HCT116 (cell line): ENCODE results near the gene TBCD. TPM values are rescaled to one million over a fixed set of nuclear protein-coding genes. Genes with fewer than 3 reads are reported as not detected.

Experiments used
- ATAC-seq: fragments of 200-7000 bp; cut with Tn5 transposase; 2 replicates; pipeline ENCODE4 v1.9.1; 2020; ENCODE audit warnings: mild to moderate bottlenecking, moderate library complexity
- BruUV-seq: library from RNA; stranded (reverse); fragments of 400-500 nt; replicated peaks from 2 replicates; lab custom pipeline; 2021; lab: Mats Ljungman, UMichigan
- CTCF ChIA-PET: fragments of 300-600 bp; sonication (Branson Sonifier 250); formaldehyde crosslinking; loops from one replicate; lab custom pipeline; 2021; ENCODE audit warnings: antibody characterized with exemption; lab: Charles Lee
- POLR2A ChIA-PET: fragments of 300-600, 350-600 bp; sonication (Branson Sonifier 250); formaldehyde crosslinking; loops from one replicate; lab custom pipeline; 2021; ENCODE audit warnings: antibody characterized with exemption; lab: Charles Lee
- RAD21 ChIA-PET, 2 experiments: fragments of 300-600 bp; sonication (Branson Sonifier 250); formaldehyde crosslinking; loops; one replicate each; lab custom pipeline; 2023; ENCODE audit warnings: low total read pairs in 2 of 2; ENCODE audit not compliant: uncharacterized antibody in 2 of 2, unreplicated experiment in 2 of 2, low non-redundant PET in 1 of 2; lab: Charles Lee
- DNase-seq: peaks from one replicate; pipeline ENCODE4 v3.0.0-alpha.2; 2010; ENCODE audit warnings: low read depth, low spot score
- H2AFZ ChIP-seq: fragments of 200-600 bp; shearing (Covaris generic), sonication (generic); 2 replicates; pipeline ENCODE4 v1.6.1; 2017; ENCODE audit warnings: low read depth, mixed run types, mixed read lengths, antibody characterized with exemption, low read length; ENCODE audit not compliant: poor library complexity, severe bottlenecking
- H3K27ac ChIP-seq: 2 replicates; pipeline ENCODE4 v1.5.1; 2012; ENCODE audit warnings: low read depth, low read length
- H3K27me3 ChIP-seq: fragments of 200-600 bp; sonication (generic); 2 replicates; pipeline ENCODE4 v1.6.1; 2016; ENCODE audit warnings: mixed run types, low read length, mixed read lengths; ENCODE audit not compliant: insufficient read depth
- H3K36me3 ChIP-seq, 2 experiments: fragments of 200-500 bp in 1 of 2; fragments of 200-600 bp in 1 of 2; sonication (Bioruptor generic) in 1 of 2; sonication (generic) in 1 of 2; 2 replicates each; pipeline versions ENCODE4 v1.5.1 to v1.6.1; 2014 to 2016; ENCODE audit warnings: low read length in 2 of 2, inconsistent platforms in 1 of 2, mixed read lengths in 1 of 2, mixed run types in 1 of 2; ENCODE audit not compliant: insufficient read depth in 2 of 2, control insufficient read depth in 1 of 2
- H3K4me1 ChIP-seq, 2 experiments: fragments of 200-600 bp in 1 of 2; sonication (generic) in 1 of 2; 2 replicates each; pipeline versions ENCODE4 v1.5.1 to v1.6.1; 2012 to 2017; ENCODE audit warnings: low read length in 2 of 2, inconsistent platforms in 1 of 2, mild to moderate bottlenecking in 1 of 2, mixed read lengths in 1 of 2, mixed run types in 1 of 2, moderate library complexity in 1 of 2; ENCODE audit not compliant: insufficient read depth in 2 of 2, control insufficient read depth in 1 of 2
- H3K4me2 ChIP-seq: fragments of 200-600 bp; sonication (generic); 2 replicates; pipeline ENCODE4 v1.6.1; 2017; ENCODE audit warnings: mixed run types, low read length, mixed read lengths
- H3K4me3 ChIP-seq, 2 experiments: fragments of 200-600 bp in 1 of 2; sonication (generic) in 1 of 2; replicated peaks in 1 of 2; 2 replicates each; pipeline ENCODE4 v1.5.1; 2011 to 2016; ENCODE audit warnings: low read length in 2 of 2, control low read depth in 1 of 2, low read depth in 1 of 2, mild to moderate bottlenecking in 1 of 2, mixed read lengths in 1 of 2, mixed run types in 1 of 2
- H3K79me2 ChIP-seq: fragments of 200-600 bp; sonication (generic); 2 replicates; pipeline ENCODE4 v1.6.1; 2017; ENCODE audit warnings: mild to moderate bottlenecking, mixed run types, low read length, moderate library complexity, mixed read lengths; ENCODE audit not compliant: insufficient read depth
- H3K9ac ChIP-seq: fragments of 200-600 bp; sonication (generic); 2 replicates; pipeline ENCODE4 v1.6.1; 2016; ENCODE audit warnings: low read length, mixed read lengths
- H3K9me2 ChIP-seq: fragments of 200-600 bp; sonication (generic), shearing (Covaris generic); 2 replicates; pipeline ENCODE4 v1.6.1; 2017; ENCODE audit warnings: mixed run types, mild to moderate bottlenecking, moderate library complexity; ENCODE audit not compliant: insufficient read depth
- H3K9me3 ChIP-seq, 2 experiments: fragments of 200-500 bp in 1 of 2; fragments of 200-600 bp in 1 of 2; sonication (Bioruptor generic) in 1 of 2; sonication (generic) in 1 of 2; 2 replicates each; pipeline ENCODE4 v1.6.1; 2014 to 2017; ENCODE audit warnings: low read length in 2 of 2, mixed read lengths in 2 of 2, inconsistent platforms in 1 of 2, low read depth in 1 of 2, mild to moderate bottlenecking in 1 of 2, mixed run types in 1 of 2, moderate library complexity in 1 of 2; ENCODE audit not compliant: control insufficient read depth in 1 of 2, insufficient read depth in 1 of 2
- H4K20me1 ChIP-seq: fragments of 200-600 bp; sonication (generic), shearing (Covaris generic); 2 replicates; pipeline ENCODE4 v1.6.1; 2017; ENCODE audit warnings: mixed run types, mild to moderate bottlenecking, moderate library complexity; ENCODE audit not compliant: insufficient read depth
- ATF3 ChIP-seq: IDR thresholded peaks from 2 replicates; pipeline ENCODE4 v1.6.1; 2012
- CEBPB ChIP-seq: IDR thresholded peaks from 2 replicates; pipeline ENCODE4 v1.6.1; 2012; ENCODE audit warnings: low read depth
- EGR1 ChIP-seq: IDR thresholded peaks from 2 replicates; pipeline ENCODE4 v1.6.1; 2012; ENCODE audit warnings: low read depth
- ELF1 ChIP-seq: IDR thresholded peaks from 2 replicates; pipeline ENCODE4 v1.6.1; 2012; ENCODE audit warnings: low read depth, borderline replicate concordance
- EZH2 ChIP-seq: fragments of 200-600 bp; sonication (generic); IDR thresholded peaks from 2 replicates; pipeline ENCODE4 v1.6.1; 2017; ENCODE audit warnings: antibody characterized with exemption, mixed run types
- EZH2phosphoT487 ChIP-seq: fragments of 200-600 bp; IDR thresholded peaks from 2 replicates; pipeline ENCODE4 v1.6.1; 2018; ENCODE audit warnings: antibody characterized with exemption, borderline replicate concordance
- FOSL1 ChIP-seq: IDR thresholded peaks from 2 replicates; pipeline ENCODE4 v1.6.1; 2012; ENCODE audit warnings: low read depth
- JUND ChIP-seq: IDR thresholded peaks from 2 replicates; pipeline ENCODE4 v1.6.1; 2012
- POLR2A ChIP-seq: IDR thresholded peaks from 2 replicates; pipeline ENCODE4 v1.7.0; 2011; ENCODE audit warnings: borderline replicate concordance; ENCODE audit not compliant: insufficient read depth, insufficient read length; ENCODE audit errors: extremely low read depth
- POLR2AphosphoS5 ChIP-seq: IDR thresholded peaks from 2 replicates; pipeline ENCODE4 v1.6.1; 2011; ENCODE audit warnings: mild to moderate bottlenecking, low read depth, low read length, moderate library complexity
- REST ChIP-seq: IDR thresholded peaks from 2 replicates; pipeline ENCODE4 v1.6.1; 2012; ENCODE audit warnings: low read depth
- SIN3A ChIP-seq: IDR thresholded peaks from 2 replicates; pipeline ENCODE4 v1.6.1; 2012; ENCODE audit warnings: low read depth
- SP1 ChIP-seq: IDR thresholded peaks from 2 replicates; pipeline ENCODE4 v1.6.1; 2012; ENCODE audit warnings: low read depth
- TCF7L2 ChIP-seq: IDR thresholded peaks from 2 replicates; pipeline ENCODE4 v1.7.0; 2011; ENCODE audit warnings: borderline replicate concordance, inconsistent platforms; ENCODE audit not compliant: insufficient read depth, insufficient read length; ENCODE audit errors: extremely low read depth
- YY1 ChIP-seq: IDR thresholded peaks from 2 replicates; pipeline ENCODE4 v1.6.1; 2011; ENCODE audit warnings: low read length, low read depth, moderate library complexity, mild to moderate bottlenecking; ENCODE audit not compliant: insufficient replicate concordance; ENCODE audit errors: extremely low read depth
- ZBTB33 ChIP-seq: IDR thresholded peaks from 2 replicates; pipeline ENCODE4 v1.6.1; 2011; ENCODE audit warnings: mild to moderate bottlenecking, low read length, moderate library complexity; ENCODE audit not compliant: insufficient replicate concordance; ENCODE audit errors: extremely low read depth
- ZFX ChIP-seq: fragments of 450-650 bp; IDR thresholded peaks from 2 replicates; pipeline ENCODE4 v1.6.1; 2017
- ZNF274 ChIP-seq: fragments of 200-500 bp; sonication (Bioruptor generic); IDR thresholded peaks from 2 replicates; pipeline ENCODE4 v1.6.1; 2014; ENCODE audit warnings: mild to moderate bottlenecking, low read depth, low read length, inconsistent platforms
- intact Hi-C: fragments of 100-400 bp; cut with micrococcal nuclease; formaldehyde crosslinking; loops from 2 replicates; pipeline ENCODE4 v1.10.0; 2022
- total RNA-seq: library from RNA; stranded (reverse); gene quantifications from one replicate; pipeline ENCODE4 v1.2.1, GENCODE V29; 2021; ENCODE audit not compliant: unreplicated experiment

The TBCD gene
- total RNA-seq, 1 experiment from 2014 or later, result 152 TPM

GRCh38 chr17:82800885-82801284 is 49.0 kb downstream of the TBCD start:
- POLR2A ChIA-PET, result no interaction called here
- no TSS peak for BruUV-seq
- ATAC-seq, result no peak
- Histone ChIP-seq H3K79me2 (peaks cover 36% of the 10 kb centered on the region), H3K27me3 (no peaks in the 10 kb centered on the region), H3K9ac (no peak overlapping the region), H3K4me1 (no peaks in the 10 kb centered on the region), H3K4me3 (no peak overlapping the region), H3K4me2 (no peak overlapping the region), H2AFZ (no peak overlapping the region), H3K9me2 (no peaks in the 10 kb centered on the region), H4K20me1 (0 out of 2 replicates have a peak, but pooled peaks cover 4% of the 10 kb centered on the region), H3K36me3 (peaks cover 3 to 13% of the 10 kb centered on the region in 2 experiments; a peak in 2 of 4 replicates), H3K9me3 (no peaks in the 10 kb centered on the region), H3K27ac (no peak overlapping the region; the same call in 1 of the 2 replicates)
- DNase-seq, result no peak
- CTCF ChIA-PET, result no interaction called here
- intact Hi-C loops, result no loop called here
- RAD21 ChIA-PET, result no interaction called here
- TF ChIP-seq EZH2 (no peak), ZNF274 (no peak), TCF7L2 (no peak), EGR1 (no peak), EZH2phosphoT487 (no peak), ZBTB33 (no peak), SIN3A (no peak), ZFX (no peak), POLR2AphosphoS5 (no peak), YY1 (no peak), JUND (no peak), SP1 (no peak), CEBPB (no peak), ATF3 (no peak), POLR2A (no peak), FOSL1 (no peak), REST (no peak), ELF1 (no peak)
- TF ChIP-seq, all 23 proteins: peak for 0
